ENCODE data around the gene LRP2BP.
"Not testable (repeated sequence)": the region's sequence is repeated elsewhere in the genome, so short reads cannot be mapped to it uniquely, and the experiment has no call there.

Gene LRP2BP

DNA sequence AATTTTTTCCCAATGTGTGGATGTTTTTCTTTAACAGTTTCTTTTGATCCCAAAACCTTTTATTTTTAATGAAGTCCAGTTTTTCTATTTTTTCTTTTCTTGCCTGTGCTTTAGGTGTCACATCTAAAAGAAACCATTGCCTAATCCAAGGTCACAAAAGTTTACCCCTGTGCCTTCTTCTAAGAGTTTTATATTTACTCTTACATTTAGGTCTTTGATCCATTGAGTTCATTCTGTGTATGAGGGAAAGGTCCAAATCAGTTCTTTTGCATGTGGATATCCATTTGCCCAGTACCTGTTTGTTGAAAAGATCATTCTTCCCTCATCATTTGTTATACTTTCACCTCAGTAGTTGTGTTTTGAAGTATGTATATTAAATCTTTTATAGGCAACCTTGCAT is 13.0 kb downstream of the LRP2BP start:
- FAIRE-seq (no peak), DNase-seq (ENCODE audit: insufficient read length, low spot score) (no peak)
- TF ChIP-seq POLR2A (IDR thresholded peaks at IDR 0.05; ENCODE audit: low read depth, low read length) = no peak

DNA sequence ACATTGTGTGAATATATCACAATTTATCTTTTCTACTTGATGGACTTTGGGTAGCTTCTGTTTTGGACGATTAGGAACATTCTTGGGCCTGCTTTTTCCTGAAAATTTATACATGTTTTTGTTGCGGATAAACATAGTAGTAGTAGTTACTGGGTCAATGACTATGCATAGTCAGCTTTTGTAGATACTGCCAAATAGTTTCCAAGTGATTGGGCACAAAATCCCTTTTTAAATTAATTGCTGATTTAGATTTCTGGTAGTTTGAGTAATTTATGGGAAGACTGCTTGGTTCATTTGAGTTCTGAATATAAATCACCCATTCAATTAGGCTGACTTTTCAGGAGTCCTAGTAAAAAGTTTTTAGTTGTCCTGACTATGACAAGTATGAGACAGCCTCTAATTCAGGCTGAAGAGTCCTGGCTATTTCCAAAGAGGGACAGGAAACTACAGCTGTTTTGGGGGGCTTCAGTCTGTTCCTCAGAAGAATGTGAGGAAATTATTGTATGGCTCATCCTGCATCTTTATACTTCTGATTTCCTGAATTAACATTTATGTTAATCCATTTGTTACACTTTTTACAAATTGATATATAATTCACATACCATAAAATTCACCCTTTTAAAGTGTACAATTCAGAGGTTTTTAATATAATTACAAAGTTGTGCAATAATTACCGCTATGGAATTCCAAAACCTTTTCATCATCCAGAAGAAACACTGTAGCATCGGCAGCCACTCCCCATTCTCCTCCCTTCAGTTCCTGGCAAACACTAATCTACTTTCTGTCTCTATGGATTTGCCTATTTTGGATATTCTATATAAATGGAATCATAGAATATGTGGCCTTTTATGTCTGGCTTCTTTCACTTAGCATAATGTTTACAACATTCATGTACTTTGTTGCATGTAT is 14.2 kb downstream of the LRP2BP start:
- DNase-seq (ENCODE audit: insufficient read length, low spot score) (no peak), FAIRE-seq (no peak)
- TF ChIP-seq POLR2A (IDR thresholded peaks at IDR 0.05; ENCODE audit: low read depth, low read length) = no peak

DNA sequence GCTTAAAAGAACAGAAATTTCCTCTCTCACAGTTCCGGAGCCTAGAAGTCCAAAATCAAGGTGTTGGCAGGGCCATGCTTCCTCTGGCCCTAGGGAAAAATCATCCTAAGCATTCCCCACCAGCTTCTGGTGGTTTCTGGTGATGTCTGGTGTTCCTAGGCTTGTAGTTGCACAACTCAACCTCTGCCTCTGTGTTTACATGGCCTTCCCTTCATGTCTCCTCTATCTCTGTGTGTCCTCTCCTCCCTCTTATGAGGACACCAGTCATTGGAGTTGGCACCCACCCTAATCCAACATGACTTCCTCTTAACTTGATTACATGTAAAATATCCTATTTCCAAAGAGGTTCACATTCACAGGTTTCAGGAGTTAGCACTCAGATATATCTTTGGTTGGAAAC is 15.4 kb downstream of the LRP2BP start:
- FAIRE-seq (no peak), DNase-seq (ENCODE audit: insufficient read length, low spot score) (no peak)
- TF ChIP-seq POLR2A (IDR thresholded peaks at IDR 0.05; ENCODE audit: low read depth, low read length) = no peak

DNA sequence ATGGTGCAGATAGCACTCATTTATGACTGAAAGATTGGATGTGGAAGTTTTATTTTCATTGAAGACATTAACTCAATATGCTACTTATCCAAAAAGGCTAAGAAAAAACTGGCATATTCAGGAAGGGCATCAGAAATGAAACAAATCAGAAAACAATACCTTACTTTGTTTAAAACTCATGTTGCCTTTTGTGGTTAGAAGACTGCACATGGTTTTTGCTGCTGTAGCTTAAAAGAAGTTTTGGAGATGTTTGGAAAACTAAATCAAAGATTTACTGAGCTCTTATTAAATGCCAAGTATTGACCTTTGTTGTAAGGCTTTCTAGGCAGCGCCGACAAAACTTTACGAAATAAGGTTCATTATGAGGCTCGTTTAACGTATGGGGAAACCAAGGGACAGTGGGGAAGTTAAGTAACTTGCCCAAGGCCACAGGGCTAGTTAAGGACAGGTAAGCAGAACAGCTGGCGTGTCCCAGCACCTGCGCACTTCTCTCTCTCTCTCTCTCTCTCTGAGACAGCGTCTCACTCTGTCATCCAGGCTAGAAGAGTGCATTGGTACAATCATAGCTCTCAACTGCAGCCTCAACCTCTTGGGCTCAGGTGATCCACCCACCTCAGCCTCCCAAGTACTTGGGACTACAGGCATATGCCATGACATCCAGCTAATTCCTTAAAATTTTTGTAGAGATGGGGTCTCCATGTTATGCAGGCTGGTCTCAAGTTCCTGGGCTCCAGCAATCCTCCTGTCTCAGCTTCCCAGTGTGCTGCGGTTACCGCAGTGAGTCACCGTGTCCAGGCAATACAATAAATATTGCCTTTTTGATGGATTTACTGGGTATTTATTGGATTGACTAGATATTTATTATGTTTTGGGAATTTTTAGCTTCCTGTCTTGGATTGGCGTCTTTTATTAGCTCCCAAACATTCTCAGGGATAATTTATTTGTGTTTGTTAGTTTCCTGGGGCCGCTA is 16.1 kb downstream of the LRP2BP start:
- TF ChIP-seq POLR2A (IDR thresholded peaks at IDR 0.05; ENCODE audit: low read depth, low read length) = no peak
- FAIRE-seq (no peak), DNase-seq (ENCODE audit: insufficient read length, low spot score) (no peak)

DNA sequence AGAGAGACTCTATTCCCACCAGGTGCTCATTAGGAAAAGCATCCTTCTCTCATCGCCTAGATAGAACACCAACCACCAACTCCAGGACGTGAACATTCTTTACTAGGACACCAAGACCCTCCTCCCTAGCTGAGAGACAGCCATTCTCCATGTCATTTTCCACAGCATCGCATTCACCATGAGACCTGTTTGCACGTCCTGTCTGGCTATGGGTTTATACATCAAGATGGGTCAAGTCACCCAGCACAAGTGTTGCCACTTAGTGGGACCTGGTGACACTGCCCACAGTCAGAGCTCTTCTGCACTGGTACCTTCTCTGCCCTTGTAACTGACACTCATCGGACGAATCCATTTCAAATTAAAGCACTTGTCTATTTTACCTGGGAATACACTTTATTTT is 17.5 kb downstream of the LRP2BP start:
- TF ChIP-seq POLR2A (IDR thresholded peaks at IDR 0.05; ENCODE audit: low read depth, low read length) = no peak
- no peak for FAIRE-seq
- DNase-seq (ENCODE audit: insufficient read length, low spot score) = no peak

DNA sequence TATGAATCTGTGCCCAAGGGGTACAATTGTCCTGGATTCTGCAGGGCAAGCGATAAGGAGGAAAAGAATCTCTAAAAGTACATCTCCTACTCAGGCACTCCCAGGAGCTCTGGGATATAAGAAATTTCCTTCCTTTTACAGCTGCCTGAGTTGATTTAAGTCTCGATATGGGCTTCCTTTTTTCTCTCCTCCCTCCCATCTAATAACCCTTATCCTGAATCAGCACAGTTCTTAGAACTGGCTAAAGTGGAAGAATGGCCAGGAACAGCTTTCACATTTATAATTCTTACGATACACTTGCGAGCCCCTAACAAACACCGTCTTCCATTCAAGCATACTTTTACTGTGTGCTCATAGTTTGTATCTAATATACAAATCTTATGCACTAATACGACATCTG is 21.2 kb downstream of the LRP2BP start:
- FAIRE-seq (no peak), DNase-seq (ENCODE audit: insufficient read length, low spot score) (no peak)
- no peak for TF ChIP-seq POLR2A (IDR thresholded peaks at IDR 0.05; ENCODE audit: low read depth, low read length)

DNA sequence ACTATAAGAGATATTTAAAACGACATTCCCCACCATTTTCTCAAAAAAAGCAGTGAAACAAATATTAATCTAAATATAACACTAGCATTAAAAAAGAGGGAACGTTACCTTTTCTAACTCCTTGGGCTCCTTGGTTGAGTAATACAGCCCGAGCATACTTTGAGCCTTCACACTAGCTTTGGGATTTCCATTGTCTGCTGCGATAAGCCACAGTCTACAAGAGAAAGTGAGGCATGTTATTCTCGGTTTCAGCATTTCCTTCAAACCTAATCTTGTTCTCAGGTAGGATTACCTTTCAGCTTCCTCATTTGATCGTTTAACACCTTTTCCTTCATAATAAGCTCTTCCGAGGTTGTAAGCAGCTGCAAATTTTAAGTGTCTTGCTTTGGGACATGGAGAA is 21.7 kb downstream of the LRP2BP start:
- TF ChIP-seq POLR2A (IDR thresholded peaks at IDR 0.05; ENCODE audit: low read depth, low read length) = no peak
- FAIRE-seq (no peak), DNase-seq (ENCODE audit: insufficient read length, low spot score) (no peak)

DNA sequence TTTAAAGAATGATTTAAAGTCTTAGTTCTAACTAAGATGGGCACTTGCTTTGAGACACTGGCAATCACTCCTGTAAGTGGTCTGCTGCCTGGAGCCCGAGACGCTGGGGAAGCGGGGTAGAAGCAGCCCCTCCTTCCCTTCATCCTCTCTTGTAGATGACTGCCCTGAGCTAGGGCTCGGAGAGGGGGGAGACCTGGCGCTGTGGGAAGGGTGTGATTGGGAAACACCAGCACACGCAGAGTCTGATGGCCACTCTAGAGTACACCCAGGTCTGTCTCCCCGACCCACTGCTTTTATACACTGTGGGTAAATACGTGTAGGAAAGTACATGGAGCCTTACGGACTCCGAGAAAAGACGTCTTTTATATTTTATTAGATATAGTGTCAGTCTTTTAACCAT is 24.0 kb downstream of the LRP2BP start:
- no peak for TF ChIP-seq POLR2A (IDR thresholded peaks at IDR 0.05; ENCODE audit: low read depth, low read length)
- no peak for FAIRE-seq
- no peak for DNase-seq (ENCODE audit: insufficient read length, low spot score)

DNA sequence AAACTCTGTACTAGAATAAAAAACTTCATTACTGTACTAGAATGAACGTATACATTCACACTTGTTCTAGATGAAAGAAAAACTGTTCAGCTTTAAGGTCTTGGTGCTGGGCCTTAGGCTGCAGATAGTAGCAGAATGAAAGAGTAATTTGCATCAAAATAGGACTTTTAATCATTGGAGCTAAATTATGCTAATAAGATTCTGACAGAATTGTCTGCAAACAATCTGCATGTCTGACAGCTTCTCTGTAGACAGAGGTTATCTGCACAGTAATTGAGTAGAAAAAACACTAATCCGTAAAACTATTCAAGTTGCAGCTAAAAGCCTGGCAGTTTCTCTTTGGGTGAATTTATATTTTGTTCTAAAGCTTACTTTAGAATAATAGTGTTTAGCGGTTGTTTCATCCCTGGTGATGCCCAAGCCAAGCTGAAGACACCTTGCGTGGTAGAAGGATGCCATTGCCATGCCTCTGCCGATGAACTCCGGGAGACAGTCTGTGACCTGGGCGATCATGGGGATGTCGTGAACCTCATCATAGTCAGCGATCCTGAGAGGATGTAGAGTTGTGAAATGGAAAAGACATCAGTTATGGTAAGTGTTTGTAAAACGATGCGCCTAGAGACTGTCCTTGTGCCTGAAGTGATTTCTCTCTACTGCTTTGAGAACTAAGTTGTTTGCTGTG is 25.3 kb downstream of the LRP2BP start:
- FAIRE-seq (no peak), DNase-seq (ENCODE audit: insufficient read length, low spot score) (no peak)
- TF ChIP-seq POLR2A (IDR thresholded peaks at IDR 0.05; ENCODE audit: low read depth, low read length) = no peak

DNA sequence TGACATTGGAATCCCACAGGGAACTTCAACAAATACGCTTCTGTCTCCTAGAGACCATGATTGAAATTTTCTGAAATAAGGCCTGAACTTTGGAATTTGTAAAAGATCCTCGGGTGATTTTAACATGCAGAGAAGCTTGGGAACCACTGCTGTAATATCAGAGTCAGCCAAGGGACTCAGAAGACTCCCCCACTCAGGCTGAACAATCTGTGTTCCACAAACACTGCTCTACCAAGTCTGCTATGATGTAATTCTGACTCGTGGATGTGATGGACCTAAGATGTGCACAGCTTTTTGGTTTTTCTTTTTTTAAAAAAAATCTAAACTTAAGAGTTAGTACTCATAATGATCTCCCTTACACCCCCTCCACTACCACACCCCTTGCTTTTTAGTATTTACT is 26.0 kb downstream of the LRP2BP start:
- DNase-seq (ENCODE audit: insufficient read length, low spot score) (no peak), FAIRE-seq (no peak)
- TF ChIP-seq POLR2A (IDR thresholded peaks at IDR 0.05; ENCODE audit: low read depth, low read length) = no peak

DNA sequence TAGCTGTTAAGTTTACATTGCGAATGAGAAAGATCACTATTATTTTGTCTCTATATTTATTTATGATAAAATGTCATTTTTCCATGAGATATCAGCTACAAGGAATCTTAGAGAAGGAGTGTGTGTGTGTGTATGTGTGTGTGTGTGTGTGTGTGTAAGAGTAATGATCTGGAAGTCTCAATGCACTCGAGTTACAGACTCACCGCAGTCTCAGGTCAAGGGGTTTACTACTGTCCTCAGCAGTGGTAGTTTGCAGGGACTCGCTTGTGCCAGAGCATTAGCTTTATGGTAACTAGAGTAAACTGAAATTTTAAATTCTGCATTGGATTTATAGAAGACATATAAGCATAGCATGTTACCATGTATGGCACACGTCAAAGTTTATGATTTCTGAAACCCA is 30.8 kb downstream of the LRP2BP start:
- DNase-seq (ENCODE audit: insufficient read length, low spot score) (no peak), FAIRE-seq (no peak)
- no peak for TF ChIP-seq POLR2A (IDR thresholded peaks at IDR 0.05; ENCODE audit: low read depth, low read length)

DNA sequence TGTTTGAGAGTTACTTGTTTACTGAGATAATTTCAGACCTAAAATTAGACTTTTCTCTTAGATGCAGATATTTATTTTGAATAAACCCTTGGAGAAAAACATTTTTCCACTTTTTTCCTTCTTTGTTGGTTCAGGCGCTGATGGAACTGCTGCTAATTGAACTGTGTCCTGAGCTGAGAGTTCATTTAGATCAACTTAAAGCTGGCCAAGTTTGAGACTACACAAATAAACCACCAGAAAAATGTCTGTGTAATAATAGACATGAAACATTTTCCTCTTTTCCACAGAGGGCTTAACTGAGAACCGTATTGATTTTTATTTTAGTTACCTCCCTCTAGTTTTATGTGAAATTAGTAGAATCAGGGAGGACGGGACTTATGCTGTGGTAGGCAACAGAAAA is 32.5 kb downstream of the LRP2BP start:
- no peak for TF ChIP-seq POLR2A (IDR thresholded peaks at IDR 0.05; ENCODE audit: low read depth, low read length)
- DNase-seq (ENCODE audit: insufficient read length, low spot score) (no peak), FAIRE-seq (no peak)

DNA sequence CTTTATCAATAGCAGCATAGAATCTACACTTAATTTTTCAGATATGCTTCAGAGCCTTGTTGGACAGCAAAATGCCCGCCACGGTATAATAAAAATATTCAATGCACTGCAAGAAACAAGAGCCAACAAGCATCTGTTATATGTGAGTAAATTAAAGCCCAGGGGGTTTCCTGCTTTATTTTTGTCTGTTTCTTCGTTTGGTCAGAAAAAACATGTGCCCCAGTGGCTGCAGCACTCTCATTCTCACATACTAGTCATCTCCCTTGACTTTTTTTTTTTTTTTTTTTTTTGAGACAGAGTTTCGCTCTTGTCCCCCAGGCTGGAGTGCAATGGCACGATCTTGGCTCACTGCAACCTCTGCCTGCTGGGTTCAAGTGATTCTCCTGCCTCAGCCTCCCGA is 33.2 kb downstream of the LRP2BP start:
- not testable (repeated sequence) for FAIRE-seq; DNase-seq (ENCODE audit: insufficient read length, low spot score)

DNA sequence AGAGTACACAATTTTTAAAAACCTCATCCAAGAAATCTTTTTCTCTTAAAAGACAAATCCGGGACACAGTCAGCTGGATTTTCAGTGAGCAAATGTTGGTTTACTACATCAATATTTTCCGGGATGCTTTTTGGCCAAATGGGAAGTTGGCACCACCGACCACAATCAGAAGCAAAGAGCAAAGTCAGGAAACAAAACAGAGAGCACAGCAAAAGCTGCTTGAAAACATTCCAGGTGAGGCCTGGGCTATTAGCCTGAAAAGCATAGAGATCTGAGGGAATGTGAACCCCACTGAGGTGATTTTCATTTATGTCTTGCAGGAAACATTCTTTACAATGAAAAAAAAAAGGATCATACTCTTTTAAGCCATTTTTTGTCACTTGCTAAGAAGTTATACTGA is 33.9 kb downstream of the LRP2BP start:
- DNase-seq (ENCODE audit: insufficient read length, low spot score) (no peak), FAIRE-seq (no peak)
- no peak for TF ChIP-seq POLR2A (IDR thresholded peaks at IDR 0.05; ENCODE audit: low read depth, low read length)
